HepG2 (cell line): ENCODE data around the gene SERTAD1. TPM values are rescaled to one million over a fixed set of nuclear protein-coding genes. Genes with fewer than 3 reads are reported as not detected.

Experiments used
- ATF7 ChIP-seq, 2 experiments: fragments of 450-650 bp in 1 of 2; sonication (generic) in 1 of 2; formaldehyde crosslinking in 1 of 2; IDR thresholded peaks; 2 replicates each; pipeline versions ENCODE4 v1.4.0 to v1.6.1; 2016 to 2020; ENCODE audit warnings: antibody characterized with exemption in 1 of 2, mild to moderate bottlenecking in 1 of 2, missing genetic modification reagents in 1 of 2
- CCDC6 ChIP-seq: sonication (generic); formaldehyde crosslinking; IDR thresholded peaks from 2 replicates; pipeline ENCODE4 v1.8.1; 2022; ENCODE audit warnings: mild to moderate bottlenecking, missing genetic modification reagents, moderate library complexity
- CTCF ChIP-seq: sonication (generic); formaldehyde crosslinking; IDR thresholded peaks from 2 replicates; pipeline ENCODE4 v1.5.0; 2020; ENCODE audit warnings: mild to moderate bottlenecking, missing genetic modification reagents, moderate library complexity
- ELF1 ChIP-seq: sonication (generic); formaldehyde crosslinking; IDR thresholded peaks from 2 replicates; pipeline ENCODE4 v1.4.0; 2020; ENCODE audit warnings: missing genetic modification reagents
- ELF3 ChIP-seq: IDR thresholded peaks from 2 replicates; pipeline ENCODE4 v1.6.1; 2016; ENCODE audit warnings: missing genetic modification reagents, missing compliant biosample characterization
- HNF1B ChIP-seq: sonication (generic); formaldehyde crosslinking; IDR thresholded peaks from 2 replicates; pipeline ENCODE4 v1.5.1; 2020; ENCODE audit warnings: mild to moderate bottlenecking, moderate library complexity, missing genetic modification reagents
- MAZ ChIP-seq, 2 experiments: sonication (generic) in 1 of 2; formaldehyde crosslinking in 1 of 2; IDR thresholded peaks; 2 replicates each; pipeline versions ENCODE4 v1.5.0 to v1.6.1; 2012 to 2020; ENCODE audit warnings: low read depth in 2 of 2, mild to moderate bottlenecking in 2 of 2, borderline replicate concordance in 1 of 2, improper control_type of control experiment in 1 of 2, low read length in 1 of 2, missing genetic modification reagents in 1 of 2, moderate library complexity in 1 of 2
- MED8 ChIP-seq: sonication (generic); formaldehyde crosslinking; IDR thresholded peaks from 2 replicates; pipeline ENCODE4 v1.8.1; 2023; ENCODE audit warnings: mild to moderate bottlenecking, missing genetic modification reagents; ENCODE audit not compliant: insufficient replicate concordance
- MXI1 ChIP-seq: IDR thresholded peaks from 3 replicates; pipeline ENCODE4 v1.6.1; 2012; ENCODE audit warnings: low read depth, low read length, inconsistent platforms, borderline replicate concordance
- MYPOP ChIP-seq: sonication (generic); formaldehyde crosslinking; IDR thresholded peaks from 2 replicates; pipeline ENCODE4 v1.8.1; 2023; ENCODE audit warnings: mild to moderate bottlenecking, moderate library complexity, missing genetic modification reagents
- NBN ChIP-seq: fragments of 450-650 bp; conservative IDR thresholded peaks from 2 replicates; pipeline ENCODE4 v1.6.1; 2017
- PRPF4 ChIP-seq: fragments of 200-400 bp; formaldehyde crosslinking; IDR thresholded peaks from 2 replicates; pipeline ENCODE4 v1.6.1; 2016; ENCODE audit warnings: low read length, low read depth; ENCODE audit not compliant: poor library complexity, severe bottlenecking
- RAD21 ChIP-seq: fragments of 450-650 bp; formaldehyde crosslinking; IDR thresholded peaks from 2 replicates; pipeline ENCODE4 v1.5.0; 2020; ENCODE audit warnings: mild to moderate bottlenecking
- SMC3 ChIP-seq: IDR thresholded peaks from 2 replicates; pipeline ENCODE4 v1.6.1; 2011; ENCODE audit warnings: low read length, improper control_type of control experiment
- SRF ChIP-seq: IDR thresholded peaks from 2 replicates; pipeline ENCODE4 v1.6.1; 2011; ENCODE audit warnings: mild to moderate bottlenecking, low read depth, low read length, moderate library complexity
- YEATS4 ChIP-seq: sonication (generic); formaldehyde crosslinking; IDR thresholded peaks from 2 replicates; pipeline ENCODE4 v1.4.0; 2020; ENCODE audit warnings: missing genetic modification reagents, borderline replicate concordance
- ZNF224 ChIP-seq: sonication (generic); formaldehyde crosslinking; IDR thresholded peaks from 2 replicates; pipeline ENCODE4 v1.5.0; 2020; ENCODE audit warnings: mild to moderate bottlenecking, missing genetic modification reagents
- ZNF30 ChIP-seq: sonication (generic); formaldehyde crosslinking; IDR thresholded peaks from 2 replicates; pipeline ENCODE4 v1.5.0; 2020; ENCODE audit warnings: mild to moderate bottlenecking, missing genetic modification reagents
- ZNF33A ChIP-seq: sonication (generic); formaldehyde crosslinking; IDR thresholded peaks from 2 replicates; pipeline ENCODE4 v1.5.1; 2020; ENCODE audit warnings: missing genetic modification reagents, mild to moderate bottlenecking, moderate library complexity, borderline replicate concordance
- ZNF674 ChIP-seq: sonication (generic); formaldehyde crosslinking; IDR thresholded peaks from 2 replicates; pipeline ENCODE4 v1.5.0; 2020; ENCODE audit warnings: low read depth, mild to moderate bottlenecking, missing genetic modification reagents
- ZNF790 ChIP-seq: sonication (generic); formaldehyde crosslinking; IDR thresholded peaks from 2 replicates; pipeline ENCODE4 v1.8.0; 2022; ENCODE audit warnings: missing genetic modification reagents, mild to moderate bottlenecking, borderline replicate concordance
- ZSCAN29 ChIP-seq: sonication (generic); formaldehyde crosslinking; conservative IDR thresholded peaks from 2 replicates; pipeline ENCODE4 v1.4.0; 2020; ENCODE audit warnings: mild to moderate bottlenecking, missing genetic modification reagents
- polyA plus RNA-seq, 8 experiments: library from polyadenylated mRNA; depleted of rRNA in 3 of 8; stranded (reverse) in 7 of 8; unstranded in 1 of 8; fragments of >200 nt; fragmentation: Illumina TruSeq in 4 of 8; extraction: Trizol in 4 of 8; gene quantifications; 2 replicates each; pipeline versions ENCODE4 v1.2.1 to v1.2.3, GENCODE V29; 2011 to 2016; ENCODE audit warnings: low read depth in 4 of 8, missing spikeins in 1 of 8, mixed read lengths in 1 of 8; ENCODE audit not compliant: insufficient read depth in 1 of 8
- total RNA-seq, 5 experiments: library from RNA; depleted of rRNA; stranded (reverse); fragments of >200 nt; fragmentation: Illumina TruSeq; extraction: Trizol; gene quantifications; 2 replicates each; pipeline ENCODE4 v1.2.3, GENCODE V29; 2016; ENCODE audit warnings: low read depth in 1 of 5

Gene SERTAD1
- total and polyA plus RNA-seq, 2 of the 13 experiments (the other 11 are each of a cell fraction or from before 2014, with no cell fraction given) = 4.3 to 4.5 TPM

GRCh38 chr19:40466219-40466984, 40.6 kb upstream of the SERTAD1 start (continued):
- 0 out of 2 replicates have a peak, but pooled peaks have one; percentile 1 for TF ChIP-seq CTCF
- no peak for TF ChIP-seq ZNF30 (CRISPR knock-in tag)
- 0 out of 2 replicates have a peak, but pooled peaks have one; percentile 3 for TF ChIP-seq ZNF790 (CRISPR knock-in tag)
- no peak for TF ChIP-seq ATF7 (IDR thresholded peaks at IDR 0.05)
- TF ChIP-seq ATF7 (CRISPR knock-in tag; IDR thresholded peaks at IDR 0.05) = no peak
- 0 out of 2 replicates have a peak, but pooled peaks have one; percentile 5 for TF ChIP-seq SMC3
- TF ChIP-seq ZNF224 (CRISPR knock-in tag) = no peak
- no peak for TF ChIP-seq RAD21
- TF ChIP-seq ELF1 = no peak
- TF ChIP-seq NBN = no peak
- no peak for TF ChIP-seq SRF
- TF ChIP-seq ZSCAN29 = no peak
- TF ChIP-seq MED8 (CRISPR knock-in tag) = no peak
- no peak for TF ChIP-seq HNF1B
- TF ChIP-seq MYPOP (CRISPR knock-in tag) = no peak; the same call in 1 of the 2 replicates
- TF ChIP-seq ZNF33A (CRISPR knock-in tag) = no peak
- TF ChIP-seq PRPF4 = no peak
- TF ChIP-seq MAZ (IDR thresholded peaks at IDR 0.05; ENCODE audit: borderline replicate concordance, low read depth, low read length) = no peak
- TF ChIP-seq MAZ (CRISPR knock-in tag; IDR thresholded peaks at IDR 0.05; ENCODE audit: low read depth) = peak; percentile 37; the same call in 1 of the 2 replicates
- TF ChIP-seq MXI1 = peak; percentile 22; the same call in 1 of the 3 replicates
- TF ChIP-seq CCDC6 (CRISPR knock-in tag) = no peak
- TF ChIP-seq ZNF674 (CRISPR knock-in tag) = 0 out of 2 replicates have a peak, but pooled peaks have one; percentile 36
- TF ChIP-seq ELF3 (CRISPR knock-in tag) = no peak
- TF ChIP-seq YEATS4 (CRISPR knock-in tag) = no peak
